ENCODE data around the gene VPS8. TPM values are rescaled to one million over a fixed set of nuclear protein-coding genes. Genes with fewer than 3 reads are reported as not detected.

The VPS8 gene
- total RNA-seq, 1 donor from 2014 or later, result 94.5 TPM

DNA sequence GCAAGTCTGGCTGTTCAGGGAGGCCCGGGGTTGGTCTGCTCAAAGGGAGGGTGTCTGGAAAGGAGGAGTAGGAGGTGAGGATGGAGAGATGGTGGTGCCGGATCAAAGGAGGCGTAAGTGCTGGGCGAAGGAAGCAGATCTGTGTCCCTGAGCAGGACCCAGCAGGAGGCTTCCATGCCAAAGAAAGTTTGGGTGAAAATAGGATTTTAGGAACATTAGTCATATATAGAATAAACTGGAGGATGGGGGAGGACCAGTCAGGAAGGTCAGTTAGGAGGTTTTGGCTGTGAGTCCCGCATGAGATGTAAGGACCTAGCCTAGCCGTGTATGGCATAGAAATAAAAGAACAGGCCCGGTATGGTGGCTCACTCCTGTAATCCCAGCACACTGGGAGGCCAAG lies 28.6 kb upstream of the VPS8 start:
- Mint-ChIP-seq H3K4me3 (ENCODE audit: unreplicated experiment) (no peak overlapping the region), H3K27ac (ENCODE audit: unreplicated experiment) (peak overlapping the region; percentile 5)

DNA sequence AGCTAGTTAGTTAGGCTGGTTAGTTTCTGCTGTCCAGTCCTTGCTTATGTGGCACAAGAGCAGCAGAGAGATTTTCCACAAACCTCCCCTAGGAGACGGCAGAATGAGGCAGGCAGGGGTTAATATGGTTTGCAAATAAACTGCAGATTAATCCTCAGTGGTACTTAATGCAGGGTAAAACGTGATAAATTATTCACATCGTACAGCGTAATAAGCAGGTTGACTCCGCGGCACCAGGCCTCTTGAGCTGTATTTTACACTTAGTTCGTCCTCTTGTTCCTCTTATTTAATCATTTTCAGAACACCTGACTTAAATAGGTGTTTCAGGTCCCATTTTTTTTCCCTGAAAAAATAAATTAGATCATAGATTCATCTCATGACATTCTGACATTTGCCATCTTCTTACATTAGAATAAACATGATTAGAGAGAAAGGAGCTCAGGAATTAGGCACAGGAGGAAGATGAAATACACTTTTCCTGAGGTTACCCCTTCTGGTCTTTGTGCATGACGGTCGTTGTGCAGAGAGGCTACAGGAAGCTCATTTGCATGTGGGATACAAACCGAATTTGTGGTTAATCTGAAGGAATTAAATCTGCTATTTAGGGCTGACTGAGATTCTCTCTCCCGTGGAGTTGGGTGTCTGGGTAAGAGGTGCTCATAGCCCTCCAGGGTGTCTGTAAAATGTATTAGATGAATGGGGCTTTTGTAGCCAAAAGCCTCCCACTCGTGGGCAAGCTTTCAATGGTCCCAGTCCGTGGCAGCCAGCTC lies 27.1 kb upstream of the VPS8 start:
- DNase-seq, result no peak
- Mint-ChIP-seq H3K4me1 (ENCODE audit: low read depth, unreplicated experiment) (peaks cover 18% of the 10 kb centered on the region), H3K27me3 (ENCODE audit: unreplicated experiment) (no peaks in the 10 kb centered on the region), H3K9me3 (ENCODE audit: unreplicated experiment) (no peaks in the 10 kb centered on the region), H3K4me3 (ENCODE audit: unreplicated experiment) (no peak overlapping the region), H3K36me3 (ENCODE audit: unreplicated experiment) (no peaks in the 10 kb centered on the region), H3K27ac (ENCODE audit: unreplicated experiment) (peak overlapping the region; percentile 10)
- TF ChIP-seq, protein P1, sequence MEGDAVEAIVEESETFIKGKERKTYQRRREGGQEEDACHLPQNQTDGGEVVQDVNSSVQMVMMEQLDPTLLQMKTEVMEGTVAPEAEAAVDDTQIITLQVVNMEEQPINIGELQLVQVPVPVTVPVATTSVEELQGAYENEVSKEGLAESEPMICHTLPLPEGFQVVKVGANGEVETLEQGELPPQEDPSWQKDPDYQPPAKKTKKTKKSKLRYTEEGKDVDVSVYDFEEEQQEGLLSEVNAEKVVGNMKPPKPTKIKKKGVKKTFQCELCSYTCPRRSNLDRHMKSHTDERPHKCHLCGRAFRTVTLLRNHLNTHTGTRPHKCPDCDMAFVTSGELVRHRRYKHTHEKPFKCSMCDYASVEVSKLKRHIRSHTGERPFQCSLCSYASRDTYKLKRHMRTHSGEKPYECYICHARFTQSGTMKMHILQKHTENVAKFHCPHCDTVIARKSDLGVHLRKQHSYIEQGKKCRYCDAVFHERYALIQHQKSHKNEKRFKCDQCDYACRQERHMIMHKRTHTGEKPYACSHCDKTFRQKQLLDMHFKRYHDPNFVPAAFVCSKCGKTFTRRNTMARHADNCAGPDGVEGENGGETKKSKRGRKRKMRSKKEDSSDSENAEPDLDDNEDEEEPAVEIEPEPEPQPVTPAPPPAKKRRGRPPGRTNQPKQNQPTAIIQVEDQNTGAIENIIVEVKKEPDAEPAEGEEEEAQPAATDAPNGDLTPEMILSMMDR (IDR thresholded peaks at IDR 0.05; ENCODE audit: partially characterized antibody, unreplicated experiment), result no peak

More for the DNA sequence above, 28.6 kb upstream of the VPS8 start:
- Mint-ChIP-seq H3K36me3 (ENCODE audit: unreplicated experiment) (no peaks in the 10 kb centered on the region), H3K27me3 (ENCODE audit: unreplicated experiment) (no peaks in the 10 kb centered on the region), H3K4me1 (ENCODE audit: low read depth, unreplicated experiment) (peaks cover 23% of the 10 kb centered on the region), H3K9me3 (ENCODE audit: unreplicated experiment) (no peaks in the 10 kb centered on the region)
- DNase-seq, result no peak
- TF ChIP-seq, protein P1 (IDR thresholded peaks at IDR 0.05; ENCODE audit: partially characterized antibody, unreplicated experiment), result no peak

DNA sequence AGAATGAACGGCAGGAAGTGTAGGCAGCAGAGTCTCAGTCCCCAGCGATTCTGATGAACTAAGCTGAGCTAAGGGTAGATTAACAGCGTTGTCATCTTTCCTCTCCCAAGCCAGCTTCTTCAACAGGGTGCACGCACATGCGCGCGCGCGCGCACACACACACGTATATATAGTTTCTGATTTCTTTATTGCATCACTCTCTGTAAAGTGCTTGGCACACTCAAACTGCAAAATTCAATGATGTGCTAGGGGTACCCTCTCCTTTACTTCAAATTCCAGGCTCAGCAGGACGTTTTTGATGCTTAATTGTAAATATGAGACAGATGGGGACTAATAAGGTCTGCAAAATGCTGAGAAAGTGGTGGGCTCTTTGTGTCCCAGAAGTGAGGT lies 26.1 kb upstream of the VPS8 start:
- DNase-seq, result no peak

DNA sequence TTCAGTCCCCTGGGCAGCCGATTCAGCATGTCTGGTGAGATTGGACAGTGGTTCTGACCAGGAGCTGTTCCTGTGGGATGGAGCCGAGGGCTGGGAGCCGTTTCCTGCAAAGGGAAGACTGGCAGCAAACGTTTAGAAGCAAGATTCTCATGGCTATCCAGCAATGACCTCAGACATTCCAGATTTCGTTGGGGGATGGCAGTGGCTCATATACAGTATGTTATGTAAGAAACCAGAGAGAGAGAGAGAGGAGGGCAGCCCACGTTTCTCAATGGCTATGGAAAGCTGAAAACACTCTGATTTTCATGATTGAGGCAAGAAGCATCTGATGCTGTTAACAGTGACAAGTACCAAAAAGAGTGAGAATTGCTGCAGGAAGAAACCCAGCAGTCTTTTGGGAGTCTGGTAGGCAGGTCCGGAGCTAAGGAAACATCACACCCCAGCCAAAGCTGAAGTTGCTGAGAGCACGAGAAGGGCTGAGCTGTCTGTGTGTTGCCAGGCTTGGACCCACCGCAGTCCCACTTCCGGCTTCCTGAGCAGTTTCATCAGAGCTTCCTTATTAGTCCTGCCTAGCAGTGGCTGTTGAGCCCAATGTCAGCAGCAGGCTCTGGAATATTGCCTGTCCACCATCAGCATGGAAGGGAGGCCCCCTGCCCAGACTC lies 25.6 kb upstream of the VPS8 start:
- H3K9me3 Mint-ChIP-seq (ENCODE audit: unreplicated experiment), result no peaks in the 10 kb centered on the region
- DNase-seq, result no peak

More for the DNA sequence above, 26.1 kb upstream of the VPS8 start:
- peaks cover 14% of the 10 kb centered on the region for H3K4me1 Mint-ChIP-seq (ENCODE audit: low read depth, unreplicated experiment)
- no peaks in the 10 kb centered on the region for H3K9me3 Mint-ChIP-seq (ENCODE audit: unreplicated experiment)
- no peaks in the 10 kb centered on the region for H3K36me3 Mint-ChIP-seq (ENCODE audit: unreplicated experiment)
- H3K4me3 Mint-ChIP-seq (ENCODE audit: unreplicated experiment), result peak overlapping the region; percentile 2
- H3K27ac Mint-ChIP-seq (ENCODE audit: unreplicated experiment), result no peak overlapping the region
- TF ChIP-seq, protein P1 (IDR thresholded peaks at IDR 0.05; ENCODE audit: partially characterized antibody, unreplicated experiment), result no peak
- no peaks in the 10 kb centered on the region for H3K27me3 Mint-ChIP-seq (ENCODE audit: unreplicated experiment)

More for the DNA sequence above, 25.6 kb upstream of the VPS8 start:
- TF ChIP-seq, protein P1 (IDR thresholded peaks at IDR 0.05; ENCODE audit: partially characterized antibody, unreplicated experiment), result no peak
- peak overlapping the region; percentile 2 for H3K4me3 Mint-ChIP-seq (ENCODE audit: unreplicated experiment)
- H3K4me1 Mint-ChIP-seq (ENCODE audit: low read depth, unreplicated experiment), result peaks cover 14% of the 10 kb centered on the region
- H3K36me3 Mint-ChIP-seq (ENCODE audit: unreplicated experiment), result no peaks in the 10 kb centered on the region
- H3K27ac Mint-ChIP-seq (ENCODE audit: unreplicated experiment), result no peak overlapping the region
- H3K27me3 Mint-ChIP-seq (ENCODE audit: unreplicated experiment), result no peaks in the 10 kb centered on the region

All from glutamatergic neuron (in vitro differentiated cells).